ENCODE results near the gene PPP4R3B. TPM values are rescaled to one million over a fixed set of nuclear protein-coding genes. Genes with fewer than 3 reads are reported as not detected.
"Not testable (repeated sequence)": the region's sequence is repeated elsewhere in the genome, so short reads cannot be mapped to it uniquely, and the experiment has no call there.

The PPP4R3B gene
- total RNA-seq, 1 experiment from 2014 or later, result 88.9 TPM

DNA sequence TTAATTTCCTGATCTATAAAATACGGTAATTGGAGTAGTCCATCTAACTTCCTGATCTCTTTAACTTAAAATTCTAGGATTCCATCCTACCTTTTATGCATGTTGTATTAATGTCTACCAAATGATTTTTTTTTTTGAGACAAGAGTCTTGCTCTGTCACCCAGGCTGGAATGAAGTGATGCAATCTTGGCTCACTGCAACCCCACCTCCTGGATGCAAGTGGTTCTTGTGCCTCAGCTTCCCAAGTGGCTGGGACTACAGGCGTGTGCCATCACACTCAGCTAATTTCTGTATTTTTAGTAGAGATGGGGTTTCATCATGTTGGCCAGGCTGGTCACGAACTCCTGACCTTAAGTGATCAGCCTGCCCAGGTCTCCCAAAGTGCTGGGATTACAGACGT lies 50.1 kb downstream of the PPP4R3B start:
- DNase-seq, result no peak
- Histone ChIP-seq H3K4me3 (no peak overlapping the region), H3K27me3 (no peaks in the 10 kb centered on the region), H3K9me3 (replicated peaks) (no peaks in the 10 kb centered on the region), H3K4me1 (no peaks in the 10 kb centered on the region), H3K36me3 (peaks cover 50% of the 10 kb centered on the region), H3K27ac (no peak overlapping the region)

DNA sequence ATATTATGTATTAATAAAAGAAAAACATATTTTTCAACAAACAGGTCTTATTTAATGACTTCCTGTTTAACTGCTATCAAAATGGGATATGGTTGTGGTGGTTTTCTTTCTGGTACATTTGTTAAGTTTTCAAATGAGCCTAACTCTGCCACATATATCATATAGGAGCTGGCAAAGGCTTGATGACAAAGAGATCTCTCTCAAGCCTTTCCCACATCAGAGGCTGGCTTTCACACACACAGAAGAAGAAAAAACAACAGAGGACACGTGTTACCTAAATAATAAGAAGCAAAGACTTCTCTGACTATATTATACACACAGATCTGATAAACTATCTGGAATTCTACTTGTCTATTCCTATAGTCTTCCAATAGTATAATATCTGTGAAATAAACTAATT lies 51.8 kb downstream of the PPP4R3B start:
- Histone ChIP-seq H3K36me3 (peaks cover 63% of the 10 kb centered on the region), H3K27ac (no peak overlapping the region), H3K27me3 (no peaks in the 10 kb centered on the region), H3K4me1 (no peaks in the 10 kb centered on the region), H3K9me3 (replicated peaks) (peaks cover 6% of the 10 kb centered on the region; the same call in 1 of the 2 replicates), H3K4me3 (no peak overlapping the region)
- DNase-seq, result no peak

DNA sequence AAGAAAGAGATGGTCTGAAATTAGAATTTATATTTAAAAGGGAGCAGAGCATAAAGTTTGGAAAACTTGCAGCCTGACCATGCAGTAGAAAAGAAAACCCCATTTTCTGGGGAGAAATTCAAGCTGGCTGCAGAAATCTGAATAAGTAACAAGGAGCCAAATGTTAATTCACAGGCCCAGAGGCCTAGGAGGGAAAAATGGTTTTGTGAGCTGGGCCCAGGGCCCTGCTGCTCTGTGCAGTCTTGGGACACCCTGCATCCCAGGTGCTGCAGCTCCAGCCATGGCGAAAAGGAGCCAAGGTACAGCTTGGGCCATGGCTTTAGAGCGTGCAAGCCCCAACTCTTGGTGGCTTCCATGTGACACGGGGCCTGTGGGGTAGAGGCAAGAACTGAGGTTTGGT lies 56.6 kb downstream of the PPP4R3B start:
- peak in 1 of 2 experiments; percentile 10 for DNase-seq
- Histone ChIP-seq H3K27ac (no peak overlapping the region), H3K27me3 (no peaks in the 10 kb centered on the region), H3K4me1 (peaks cover 6% of the 10 kb centered on the region), H3K4me3 (no peak overlapping the region), H3K9me3 (replicated peaks) (peaks cover 6% of the 10 kb centered on the region; the same call in 1 of the 2 replicates), H3K36me3 (peaks cover 91% of the 10 kb centered on the region)

DNA sequence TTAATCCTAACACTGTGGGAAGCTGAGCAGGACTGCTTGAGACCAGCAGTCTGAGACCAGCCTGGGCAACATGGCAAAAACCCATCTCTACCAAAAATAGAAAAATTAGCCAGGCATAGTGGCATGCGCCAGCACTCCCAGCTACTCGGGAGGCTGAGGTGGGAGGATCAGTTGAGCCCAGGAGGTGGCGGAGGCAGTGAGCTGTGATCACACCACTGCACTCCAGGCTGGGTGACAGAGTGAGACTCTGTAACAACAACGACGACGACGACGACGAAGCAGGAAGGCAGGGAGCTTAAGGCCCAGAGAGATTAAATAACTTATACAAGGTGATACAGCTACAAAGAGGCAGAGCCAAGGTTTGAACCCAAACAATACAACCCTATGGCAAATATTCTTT lies 60.6 kb downstream of the PPP4R3B start:
- peaks cover 6% of the 10 kb centered on the region; the same call in 1 of the 2 replicates for H3K9me3 ChIP-seq (replicated peaks)
- DNase-seq, result no peak
- no peak overlapping the region for H3K4me3 ChIP-seq
- H3K27me3 ChIP-seq, result no peaks in the 10 kb centered on the region
- H3K4me1 ChIP-seq, result peaks cover 9% of the 10 kb centered on the region
- peaks cover 82% of the 10 kb centered on the region for H3K36me3 ChIP-seq
- no peak overlapping the region for H3K27ac ChIP-seq

- peaks cover 9% of the 10 kb centered on the region for H3K4me1 ChIP-seq
- no peak for DNase-seq
- H3K9me3 ChIP-seq (replicated peaks), result no peaks in the 10 kb centered on the region; the same call in 1 of the 2 replicates
- no peak overlapping the region for H3K27ac ChIP-seq
- H3K4me3 ChIP-seq, result no peak overlapping the region
- no peaks in the 10 kb centered on the region for H3K27me3 ChIP-seq
- H3K36me3 ChIP-seq, result peaks cover 76% of the 10 kb centered on the region
These were observed 61.4 kb downstream of the PPP4R3B start for GRCh38 chr2:55555977-55556376.

DNA sequence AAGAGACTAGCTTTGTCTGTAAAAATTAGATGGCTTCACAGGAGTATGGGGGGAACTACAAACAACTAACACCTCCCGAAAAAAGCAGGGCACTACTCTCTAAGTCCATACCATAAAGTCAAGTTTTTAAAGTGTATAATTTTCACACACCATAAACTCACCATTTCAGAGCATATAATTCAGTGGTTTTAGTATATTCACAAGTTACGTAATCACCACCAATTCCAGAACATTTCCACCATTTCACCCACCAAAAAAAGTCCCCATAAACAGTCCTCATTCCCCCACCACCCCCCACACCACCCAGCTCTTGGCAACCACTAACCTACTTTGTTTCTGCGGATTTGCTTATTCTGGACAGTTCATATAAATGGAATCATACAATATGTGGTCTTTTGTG lies 64.1 kb downstream of the PPP4R3B start:
- Histone ChIP-seq H3K4me3 (no peak overlapping the region), H3K36me3 (peaks cover 58% of the 10 kb centered on the region), H3K9me3 (replicated peaks) (no peaks in the 10 kb centered on the region), H3K4me1 (peaks cover 9% of the 10 kb centered on the region), H3K27ac (no peak overlapping the region), H3K27me3 (no peaks in the 10 kb centered on the region)
- no peak for DNase-seq

DNA sequence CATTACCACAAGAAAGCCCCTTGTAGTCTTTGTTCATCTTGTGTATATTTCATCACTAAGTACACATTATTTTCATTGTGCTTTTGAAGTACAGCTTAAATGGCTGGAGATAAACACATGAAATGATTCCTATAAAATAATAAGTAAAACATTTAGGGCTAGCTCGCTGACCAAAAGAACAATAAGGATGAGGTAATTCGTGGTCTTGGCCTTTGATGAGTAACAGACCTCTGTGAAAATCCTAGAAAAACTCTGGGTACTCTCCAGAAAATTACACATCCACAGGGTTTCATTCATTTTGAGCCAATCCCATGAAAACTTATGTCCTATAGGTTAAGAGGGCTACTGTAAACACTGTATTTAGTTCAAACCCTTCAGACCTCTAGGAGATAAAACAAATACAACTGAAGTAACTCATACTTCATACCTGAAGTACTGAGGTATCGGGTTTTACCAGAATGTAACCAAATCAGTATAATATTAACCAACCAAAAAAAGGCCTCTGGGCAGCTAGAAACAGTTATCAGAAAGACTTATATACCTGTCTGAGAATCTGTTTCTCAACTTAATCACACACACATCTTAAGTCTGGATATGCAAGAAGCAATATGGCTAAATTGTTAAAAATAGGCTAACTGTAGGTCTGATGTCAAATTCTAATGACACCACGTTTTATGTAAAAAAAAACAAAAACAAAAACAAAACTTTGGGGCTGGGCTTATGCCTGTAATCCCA lies 66.9 kb downstream of the PPP4R3B start:
- peak in 1 of 2 experiments; percentile 14 for DNase-seq
- Histone ChIP-seq H3K4me1 (peaks cover under 1% of the 10 kb centered on the region; the same call in 1 of the 2 replicates), H3K36me3 (peaks cover 37% of the 10 kb centered on the region), H3K27ac (no peak overlapping the region), H3K9me3 (replicated peaks) (no peaks in the 10 kb centered on the region), H3K4me3 (no peak overlapping the region), H3K27me3 (no peaks in the 10 kb centered on the region)

- H3K27me3 ChIP-seq; H3K27ac ChIP-seq; H3K4me1 ChIP-seq; H3K4me3 ChIP-seq; DNase-seq; H3K9me3 ChIP-seq (replicated peaks): not testable (repeated sequence)
- peaks cover 22% of the 10 kb centered on the region for H3K36me3 ChIP-seq
These were observed 69.7 kb downstream of the PPP4R3B start for GRCh38 chr2:55547679-55548078.

DNA sequence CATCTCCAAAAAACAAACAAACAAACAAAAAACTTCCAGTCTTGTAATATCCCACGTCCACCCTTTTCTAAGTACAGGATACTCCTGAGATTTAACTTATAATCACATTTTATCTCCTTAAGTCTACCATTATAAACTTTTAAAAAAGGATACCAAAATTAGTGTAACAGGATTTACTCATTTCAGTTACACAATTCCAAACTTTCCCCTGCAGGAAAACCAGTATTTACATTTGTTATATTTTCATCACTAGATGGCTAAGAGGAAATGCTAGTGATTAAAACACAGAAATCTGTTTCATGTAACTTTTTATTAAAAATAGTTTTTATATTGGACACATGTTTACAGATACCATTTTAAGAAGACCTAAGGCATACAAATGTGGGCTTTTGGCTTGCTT lies 70.4 kb downstream of the PPP4R3B start:
- H3K27ac ChIP-seq, result no peak overlapping the region
- no peak for DNase-seq
- peaks cover 20% of the 10 kb centered on the region for H3K36me3 ChIP-seq
- no peaks in the 10 kb centered on the region for H3K9me3 ChIP-seq (replicated peaks)
- no peaks in the 10 kb centered on the region for H3K4me1 ChIP-seq
- H3K4me3 ChIP-seq, result no peak overlapping the region
- H3K27me3 ChIP-seq, result no peaks in the 10 kb centered on the region

GRCh38 chr2:55530539-55531081 lies 86.8 kb downstream of the PPP4R3B start:
- Histone ChIP-seq H3K4me1 (no peaks in the 10 kb centered on the region), H3K36me3 (peaks cover 7% of the 10 kb centered on the region; the same call in 1 of the 2 replicates), H3K27me3 (no peaks in the 10 kb centered on the region), H3K27ac (no peak overlapping the region), H3K4me3 (no peak overlapping the region), H3K9me3 (replicated peaks) (no peaks in the 10 kb centered on the region)
- no peak for DNase-seq

GRCh38 chr2:55526174-55526573 lies 91.2 kb downstream of the PPP4R3B start:
- Histone ChIP-seq H3K4me1 (no peaks in the 10 kb centered on the region), H3K9me3 (replicated peaks) (no peaks in the 10 kb centered on the region), H3K36me3 (peaks cover 7% of the 10 kb centered on the region; the same call in 1 of the 2 replicates), H3K4me3 (no peak overlapping the region), H3K27ac (no peak overlapping the region), H3K27me3 (no peaks in the 10 kb centered on the region)
- DNase-seq, result no peak

- Histone ChIP-seq H3K36me3 (peaks cover 7% of the 10 kb centered on the region; the same call in 1 of the 2 replicates), H3K4me1 (no peaks in the 10 kb centered on the region; the same call in 1 of the 2 replicates), H3K4me3 (no peak overlapping the region), H3K9me3 (replicated peaks) (no peaks in the 10 kb centered on the region), H3K27me3 (no peaks in the 10 kb centered on the region), H3K27ac (no peak overlapping the region)
- DNase-seq, result no peak
These were observed 92.5 kb downstream of the PPP4R3B start for GRCh38 chr2:55524884-55525437.

GRCh38 chr2:55519938-55520885 lies 97.2 kb downstream of the PPP4R3B start:
- peak in 1 of 2 experiments; percentile 34 for DNase-seq
- H3K4me3 ChIP-seq, result peak overlapping the region; percentile 69
- H3K27ac ChIP-seq, result no peak overlapping the region
- H3K9me3 ChIP-seq (replicated peaks), result no peaks in the 10 kb centered on the region
- no peaks in the 10 kb centered on the region for H3K27me3 ChIP-seq
- H3K4me1 ChIP-seq, result no peaks in the 10 kb centered on the region; the same call in 1 of the 2 replicates
- H3K36me3 ChIP-seq, result no peaks in the 10 kb centered on the region

- H3K4me3 ChIP-seq, result peak overlapping the region; percentile 69
- peak overlapping the region; percentile 18; the same call in 1 of the 2 replicates for H3K27ac ChIP-seq
- H3K36me3 ChIP-seq, result no peaks in the 10 kb centered on the region
- H3K9me3 ChIP-seq (replicated peaks), result no peaks in the 10 kb centered on the region
- no peaks in the 10 kb centered on the region for H3K27me3 ChIP-seq
- H3K4me1 ChIP-seq, result no peaks in the 10 kb centered on the region; the same call in 1 of the 2 replicates
- peak in 1 of 2 experiments; percentile 57 for DNase-seq
These were observed 98.6 kb downstream of the PPP4R3B start for GRCh38 chr2:55518841-55519165.
